GM21576 (cell line): Measurements from ENCODE around the gene ZNF519.
"Not testable (repeated sequence)": the region's sequence is repeated elsewhere in the genome, so short reads cannot be mapped to it uniquely, and the experiment has no call there.

ENCODE experiments used
- ATAC-seq: cut with Tn5 transposase; IDR thresholded peaks from one replicate; pipeline ENCODE4 v1.9.1; 2021; ENCODE audit warnings: mild to moderate bottlenecking, moderate library complexity; ENCODE audit not compliant: unreplicated experiment

The ZNF519 gene

DNA sequence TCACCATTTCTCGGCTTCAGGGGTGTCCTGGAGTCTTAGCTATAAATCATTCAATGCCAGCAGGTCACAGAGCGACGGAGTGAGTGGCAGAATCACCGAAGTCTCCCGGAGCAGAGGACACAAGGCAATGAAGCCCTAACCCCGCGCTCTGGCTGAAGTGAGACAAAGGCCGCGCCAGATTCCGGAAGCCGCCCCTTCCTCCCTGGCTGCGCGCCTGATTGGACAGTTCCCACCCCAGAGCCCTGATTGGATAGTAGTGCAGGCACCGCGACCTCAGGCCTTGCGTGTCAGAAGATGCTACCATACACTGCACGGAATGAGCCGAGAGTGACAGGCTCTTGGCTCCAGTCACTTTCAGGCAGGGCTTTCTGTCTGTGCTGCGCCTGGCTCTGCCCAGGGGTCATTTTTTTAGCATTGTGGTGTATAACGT, at the start of gene ZNF519:
TSS of gene ZNF519 (minus strand) at position 165 of the 430 bp plus-strand sequence. CDS start at position 7, 158 bp downstream.
- ATAC-seq, result peak; percentile 100

DNA sequence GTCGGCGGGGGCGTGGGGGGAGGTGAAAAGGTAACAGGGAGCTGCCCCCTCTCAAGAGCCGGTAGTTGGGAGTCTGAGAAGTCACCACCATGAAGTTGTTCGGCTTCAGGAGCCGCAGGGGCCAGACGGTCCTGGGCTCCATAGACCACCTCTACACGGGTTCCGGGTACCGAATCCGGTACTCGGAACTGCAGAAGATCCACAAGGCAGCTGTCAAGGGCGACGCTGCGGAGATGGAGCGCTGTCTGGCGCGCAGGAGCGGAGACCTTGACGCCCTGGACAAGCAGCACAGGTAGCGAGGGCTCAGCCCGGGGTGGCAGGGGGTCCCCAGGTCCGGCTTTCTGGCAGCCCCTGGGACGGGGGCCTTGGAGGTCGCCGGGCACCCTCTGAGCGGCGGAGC, 47.1 kb upstream of the ZNF519 start:
- ATAC-seq, result no peak

DNA sequence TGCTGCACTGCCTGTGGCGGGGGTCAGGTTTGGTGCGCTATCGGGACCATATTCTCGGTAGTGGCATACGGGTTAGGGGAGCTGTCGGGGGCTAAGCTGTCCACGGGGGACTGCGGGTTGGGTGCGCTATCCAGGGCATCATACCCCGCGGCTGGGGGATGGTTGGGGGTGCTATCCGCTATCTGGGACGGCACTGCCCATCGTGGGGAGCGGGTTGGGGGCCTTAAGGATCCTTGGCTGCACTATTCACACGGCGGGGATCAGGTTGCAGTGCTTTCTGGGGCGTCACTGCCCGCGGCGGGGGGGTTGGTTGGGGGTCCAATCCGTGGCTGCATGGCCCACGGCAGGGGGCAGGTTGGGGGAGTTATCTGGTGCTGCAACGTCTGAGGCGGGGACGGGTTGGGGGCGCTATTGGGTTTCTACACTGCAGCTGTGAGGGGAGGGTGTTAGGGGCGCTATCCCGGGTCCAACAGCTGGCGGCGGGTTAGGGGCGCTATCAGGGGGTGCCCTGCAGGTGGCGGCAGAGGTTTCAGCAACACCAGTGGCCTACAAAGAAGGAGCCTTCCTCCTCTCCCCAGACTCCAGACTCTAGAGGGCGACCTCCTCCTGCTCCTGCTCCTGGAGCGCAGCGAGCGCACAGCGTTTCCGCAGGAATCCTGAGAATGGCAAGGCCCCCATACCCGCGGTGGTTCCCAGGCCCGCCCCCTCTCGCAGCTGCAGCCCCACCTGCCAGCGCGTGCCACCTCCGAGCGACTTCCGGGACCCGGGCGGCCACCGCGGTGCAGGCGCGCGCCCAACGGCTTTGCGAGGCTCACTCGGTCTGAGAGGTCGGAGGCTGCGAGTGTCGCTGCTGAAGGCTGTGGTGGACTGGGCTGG, 46.3 kb upstream of the ZNF519 start:
- ATAC-seq, result peak; percentile 96

DNA sequence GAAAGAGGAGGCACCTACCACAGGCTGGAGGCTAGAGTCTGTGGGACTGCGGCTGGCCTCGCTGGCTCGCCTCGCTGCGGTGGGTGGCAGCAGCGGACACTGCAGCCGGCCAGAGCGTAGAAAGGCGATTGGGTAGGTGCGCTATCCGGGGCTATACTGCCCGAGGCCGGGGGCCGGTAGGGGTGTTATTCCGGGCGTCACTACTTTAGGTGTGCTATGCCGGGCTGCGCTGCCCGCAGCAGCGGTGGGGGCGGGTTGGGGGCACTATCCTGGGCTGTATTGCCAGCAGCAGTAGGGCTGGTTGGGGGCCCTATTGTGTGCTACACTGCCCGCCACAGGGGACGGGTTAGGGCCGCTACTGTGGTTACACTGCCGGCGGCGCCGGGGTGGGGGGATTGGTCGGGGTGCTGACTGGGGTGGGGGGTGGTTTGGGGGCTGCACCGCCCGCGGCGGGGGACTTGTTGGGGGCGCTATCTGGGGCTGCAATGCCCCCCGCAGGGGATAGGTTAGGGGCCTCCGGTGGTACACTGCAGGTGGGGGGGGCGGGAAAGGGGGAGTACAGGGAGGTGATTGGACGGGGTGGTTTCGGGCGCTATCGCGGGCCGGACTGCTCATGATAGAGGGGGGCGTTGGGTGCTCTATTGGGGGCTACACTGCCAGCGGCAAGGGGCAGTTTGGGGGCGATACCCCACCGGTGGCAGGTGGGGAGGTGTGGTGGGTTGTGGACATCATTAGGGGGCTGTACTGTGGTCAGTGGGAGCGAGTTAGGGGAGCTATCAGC, 45.5 kb upstream of the ZNF519 start:
- not testable (repeated sequence) for ATAC-seq

DNA sequence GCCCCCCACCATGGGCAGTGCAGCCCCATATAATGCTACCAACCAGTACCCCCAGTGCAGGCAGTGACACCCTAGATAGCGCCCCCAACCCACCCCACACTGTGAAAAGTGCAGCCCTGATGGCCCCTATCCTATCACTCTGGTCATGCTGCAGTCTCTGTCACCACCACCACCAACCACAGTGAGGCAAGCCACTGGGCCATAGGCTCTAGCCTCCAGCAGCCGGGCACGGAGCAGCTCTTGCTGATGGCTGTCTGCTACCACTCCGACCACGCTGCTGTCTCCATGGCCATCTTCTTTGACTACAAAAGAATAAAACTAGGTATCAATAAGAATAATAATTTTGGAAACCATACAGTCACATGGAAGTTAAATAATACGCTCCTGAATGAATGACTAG, 43.2 kb upstream of the ZNF519 start:
- not testable (repeated sequence) for ATAC-seq

DNA sequence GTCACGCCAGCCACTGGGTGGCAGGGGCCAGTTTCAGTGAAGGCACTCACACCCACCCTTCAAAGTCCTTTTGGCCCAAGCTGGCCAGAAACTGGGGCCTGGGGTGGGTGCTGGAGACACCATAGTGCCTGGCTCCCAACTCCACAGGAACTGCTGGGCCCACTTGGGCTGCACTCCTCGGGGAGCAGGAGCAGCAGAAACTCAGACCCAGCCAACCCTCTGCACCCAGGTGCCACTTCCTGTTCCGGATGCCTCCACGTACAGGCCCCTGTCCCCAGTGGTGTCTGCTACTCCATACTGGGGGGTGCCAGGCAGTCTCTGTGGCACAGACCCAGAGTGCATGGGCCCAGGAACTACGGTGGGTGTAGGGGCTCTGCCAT, 42.5 kb upstream of the ZNF519 start:
- ATAC-seq, result no peak

DNA sequence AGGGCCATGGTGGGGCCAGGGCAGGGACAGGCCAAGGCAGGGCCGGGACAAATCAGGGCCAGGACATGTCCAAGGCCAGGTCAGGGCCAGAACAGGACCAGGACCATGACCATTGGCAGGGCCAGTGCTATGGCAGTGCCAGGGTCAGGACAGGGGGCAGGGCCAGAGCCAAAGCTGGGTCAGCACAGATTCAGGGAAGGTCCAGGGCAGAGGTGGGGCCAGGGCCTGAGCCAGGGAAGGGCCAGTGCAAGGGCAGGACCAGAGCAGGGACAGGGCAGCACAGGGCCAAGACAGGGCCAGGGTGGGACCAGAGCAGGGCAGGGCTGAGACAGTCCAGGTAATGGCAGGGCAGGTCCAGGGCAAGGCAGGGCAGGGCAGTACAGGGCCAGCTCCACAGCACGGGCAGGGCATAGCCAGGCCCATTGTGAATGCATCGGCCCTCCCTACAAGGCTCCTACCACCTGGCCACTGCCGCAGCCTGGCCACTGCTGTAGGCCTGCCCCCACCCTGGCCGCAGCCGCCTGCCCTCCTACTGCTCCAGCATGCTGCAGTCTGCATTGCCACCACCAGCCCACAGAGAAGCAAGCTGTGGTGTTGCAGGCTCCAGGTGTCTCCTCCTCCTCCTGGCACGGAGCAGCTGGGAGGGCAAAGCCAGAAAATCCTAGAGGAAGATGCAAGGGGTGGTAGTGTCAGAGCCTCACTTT, 41.9 kb upstream of the ZNF519 start:
- not testable (repeated sequence) for ATAC-seq

DNA sequence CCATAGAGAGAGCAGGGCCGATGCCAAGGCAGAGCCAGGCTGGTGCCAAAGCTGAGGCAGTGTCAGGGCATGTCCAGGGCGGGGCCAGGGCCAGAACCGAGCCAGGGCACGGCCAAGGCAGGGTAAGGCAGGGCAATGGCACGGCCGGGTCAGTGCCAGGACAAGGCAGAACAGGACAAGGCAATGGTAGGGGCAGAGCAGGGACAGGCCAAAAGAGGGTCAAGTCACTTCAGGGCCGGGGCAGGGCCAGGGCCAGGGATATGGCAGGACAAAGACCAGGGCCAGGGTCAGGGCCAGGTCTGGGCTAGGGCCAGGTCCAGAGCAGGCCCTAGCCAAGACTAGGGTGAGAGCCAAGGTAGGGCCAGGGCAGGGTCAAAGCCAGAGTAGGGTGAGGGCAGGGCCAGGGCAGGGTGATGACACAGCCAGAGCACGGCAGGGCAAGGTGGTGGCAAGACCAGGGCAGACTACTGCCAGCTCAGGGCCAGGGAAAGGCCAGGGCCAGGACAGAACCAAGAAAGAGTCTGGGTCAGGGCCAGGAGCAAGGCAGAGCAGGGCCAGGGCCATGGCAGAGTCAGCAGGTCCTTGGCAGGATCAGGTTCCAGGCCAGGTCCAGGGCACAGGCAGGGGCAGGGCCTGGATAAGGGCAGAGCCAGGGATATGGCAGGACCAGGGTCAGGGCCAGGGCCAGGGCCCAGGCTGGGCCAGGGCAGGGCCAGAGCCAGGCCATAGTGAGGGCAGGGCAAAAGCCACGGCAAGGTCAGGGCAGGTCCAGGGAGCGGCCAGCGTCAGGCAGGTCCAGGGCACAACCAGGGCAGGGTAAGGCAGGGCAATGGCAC, 41.1 kb upstream of the ZNF519 start:
- not testable (repeated sequence) for ATAC-seq

DNA sequence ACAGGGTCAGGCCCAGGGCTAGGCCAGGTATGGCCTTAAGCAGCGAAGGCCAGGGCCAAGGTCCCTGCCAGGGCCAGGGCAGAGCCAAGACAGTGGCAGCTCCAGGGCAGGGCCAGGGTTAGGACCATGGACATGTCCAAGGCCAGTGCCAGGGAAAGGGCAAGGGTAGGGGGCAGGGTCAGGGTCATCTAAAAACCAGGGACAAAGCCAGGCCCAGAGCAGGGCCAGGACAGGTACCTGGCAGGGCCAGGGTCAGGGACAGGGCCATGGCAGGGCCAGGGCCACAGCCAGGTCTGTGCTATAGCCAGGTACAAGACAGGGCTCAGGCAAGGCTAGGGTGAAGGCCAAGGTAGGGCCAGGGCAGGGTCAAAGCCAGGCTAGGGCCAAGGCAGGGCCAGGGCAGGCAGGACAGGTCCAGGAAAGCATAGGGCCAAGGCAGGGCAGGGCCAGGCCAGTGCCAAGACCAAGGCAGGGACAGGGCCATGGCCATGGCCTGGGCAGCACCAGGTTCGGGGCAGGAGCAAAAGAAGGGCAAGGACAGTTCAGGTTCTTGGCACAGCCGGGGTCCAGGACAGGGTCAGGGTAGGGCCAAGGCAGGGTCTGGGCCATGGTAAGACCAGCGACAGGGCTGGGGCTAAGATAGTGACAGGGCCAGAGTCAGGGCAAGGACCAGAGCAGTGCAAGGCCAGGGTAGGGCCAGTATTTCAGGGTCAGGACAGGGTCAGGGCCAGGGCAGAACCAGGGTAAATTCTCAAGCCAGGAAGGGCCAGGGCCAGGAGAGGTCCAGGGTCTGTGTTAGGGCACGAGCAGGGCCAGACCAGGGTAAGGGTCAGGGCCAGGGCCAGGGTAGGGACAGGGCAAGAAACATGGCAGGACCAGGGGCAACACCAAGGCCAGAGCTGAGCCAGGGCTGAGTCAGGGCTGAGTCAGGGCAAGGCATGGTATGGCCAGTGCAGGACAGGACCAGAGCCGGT, 40.2 kb upstream of the ZNF519 start:
- not testable (repeated sequence) for ATAC-seq

DNA sequence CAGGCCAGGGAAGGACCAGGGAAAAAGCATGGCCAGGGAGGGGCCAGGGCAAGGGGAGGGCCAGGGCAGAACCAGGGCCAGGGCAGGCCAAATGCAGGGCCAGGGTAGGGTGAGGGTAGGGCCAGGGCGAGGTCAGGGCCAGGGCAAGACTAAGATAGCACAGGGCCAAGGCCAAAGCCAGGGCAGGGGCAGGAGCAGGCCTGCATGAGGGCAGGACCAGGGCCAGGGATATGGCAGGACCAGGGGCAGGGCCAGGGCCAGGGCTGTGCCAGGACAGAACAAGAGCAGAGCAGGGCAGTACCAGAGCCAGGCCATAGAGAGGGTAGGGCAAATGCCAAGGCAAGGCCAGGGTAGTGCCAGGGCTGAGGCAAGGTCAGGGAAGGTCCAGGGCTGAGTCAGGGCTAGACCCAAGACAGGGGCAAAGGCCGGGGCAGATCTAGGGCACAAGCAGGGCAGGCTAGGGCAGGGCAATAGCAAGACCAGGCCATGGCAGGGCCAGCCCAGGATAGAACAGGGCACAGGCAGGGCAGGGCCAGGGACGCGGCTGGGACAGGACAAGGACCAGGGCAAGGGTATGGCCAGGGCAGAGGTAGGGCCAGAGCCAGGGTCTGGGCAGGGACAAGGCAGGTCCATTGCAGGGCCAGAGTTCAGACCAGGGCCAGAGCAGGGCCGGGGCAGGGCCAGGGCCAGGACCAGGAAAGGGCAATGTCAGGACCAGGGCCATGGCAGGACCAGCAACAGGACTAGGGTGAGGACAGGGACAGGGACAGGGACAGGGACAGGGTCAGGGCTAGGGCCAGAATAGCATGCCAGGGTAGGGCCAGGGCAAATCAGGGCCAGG, 39.3 kb upstream of the ZNF519 start:
- ATAC-seq, result not testable (repeated sequence)

DNA sequence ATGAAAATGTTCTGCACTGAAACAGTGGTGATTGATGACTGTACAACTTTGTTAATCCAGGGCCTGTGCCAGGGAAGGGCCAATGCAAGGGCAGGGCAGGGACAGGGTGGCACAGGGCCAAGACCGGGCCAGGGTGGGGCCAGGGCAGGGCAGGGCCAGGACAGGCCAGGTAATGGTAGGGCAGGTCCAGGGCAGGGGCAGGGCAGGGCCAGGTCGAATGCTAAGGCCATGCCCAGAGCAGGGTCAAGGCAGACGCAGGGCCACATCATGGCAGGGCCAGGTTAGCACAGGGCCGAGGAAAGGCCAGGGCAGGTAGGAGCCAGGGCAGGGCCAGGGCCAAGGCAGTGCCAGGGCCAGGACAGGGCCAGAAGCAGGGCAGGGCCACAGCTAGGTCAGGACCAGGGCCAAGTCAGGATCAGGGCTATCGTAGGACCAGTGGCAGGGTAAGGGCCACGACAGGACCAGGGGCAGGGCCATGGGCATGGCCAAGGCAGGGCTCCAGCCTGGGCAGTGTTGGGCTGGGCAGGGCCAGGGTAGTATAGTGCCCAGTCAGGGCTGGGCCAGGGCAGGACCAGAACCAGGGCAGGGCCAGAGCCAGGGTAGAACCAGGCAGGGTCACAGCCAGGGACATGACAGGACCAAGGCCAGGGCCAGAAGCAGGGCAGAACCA, 38.3 kb upstream of the ZNF519 start:
- ATAC-seq, result not testable (repeated sequence)

DNA sequence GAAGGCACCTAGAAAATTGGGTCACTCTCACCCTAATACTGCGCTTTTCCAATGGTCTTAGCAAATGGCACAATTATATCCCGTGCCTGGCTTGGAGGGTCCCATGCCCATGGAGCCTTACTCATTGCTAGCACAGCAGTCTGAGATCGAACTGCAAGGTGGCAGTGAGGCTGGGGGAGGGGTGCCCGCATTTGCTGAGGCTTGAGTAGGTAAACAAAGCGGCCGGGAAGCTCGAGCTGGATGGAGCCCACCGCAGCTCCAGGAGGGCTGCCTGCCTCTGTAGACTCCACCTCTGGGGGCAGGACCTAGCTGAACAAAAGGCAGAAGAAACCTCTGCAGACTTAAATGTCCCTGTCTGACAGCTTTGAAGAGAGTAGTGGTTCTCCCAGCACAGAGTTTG, 30.7 kb upstream of the ZNF519 start:
- ATAC-seq, result not testable (repeated sequence)

DNA sequence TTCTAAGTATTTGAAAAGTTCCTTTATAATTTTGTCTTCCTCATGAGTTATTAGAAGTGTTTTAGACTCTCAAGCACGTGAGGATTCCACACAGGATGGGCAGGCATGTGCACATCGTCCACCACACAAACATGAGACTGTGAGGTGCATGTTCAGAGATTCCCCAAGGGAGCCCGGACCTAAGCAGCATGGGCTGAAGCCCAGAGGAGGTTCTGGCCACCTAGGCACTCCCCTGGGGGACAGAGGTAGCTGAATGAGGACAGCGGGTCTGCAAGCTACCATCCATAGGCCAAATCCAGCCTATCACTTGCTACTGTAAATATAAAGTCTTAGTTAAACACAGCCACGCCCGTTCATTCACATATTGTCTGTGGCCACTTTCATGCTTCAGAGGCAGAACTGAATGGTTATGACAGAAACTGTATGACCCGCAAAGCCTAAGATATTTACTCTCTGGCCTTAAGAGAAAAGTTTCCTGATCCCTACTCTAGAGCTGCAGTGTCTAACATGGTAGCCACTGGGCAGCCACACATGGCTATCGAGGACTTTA, 19.4 kb upstream of the ZNF519 start:
- not testable (repeated sequence) for ATAC-seq

DNA sequence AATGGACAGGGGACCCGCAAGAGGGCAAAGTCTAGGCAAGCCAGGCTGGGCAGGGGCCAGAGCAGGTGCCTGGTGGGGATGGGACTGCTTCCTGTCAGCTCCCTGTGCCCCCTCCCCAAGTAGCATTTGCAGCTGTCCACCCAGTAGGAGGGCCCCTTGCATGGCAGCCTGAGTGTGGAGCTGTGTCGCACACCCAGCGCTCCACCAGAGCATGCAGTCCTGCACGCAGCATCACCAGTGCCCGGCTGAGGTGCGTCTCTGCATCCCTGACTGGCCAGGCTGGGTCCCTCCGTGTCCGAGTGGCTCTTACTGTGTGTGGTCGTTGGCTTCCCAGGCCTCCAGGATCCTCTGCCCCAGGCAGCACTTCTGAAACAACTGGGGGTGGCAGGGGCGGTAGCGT, 18.5 kb upstream of the ZNF519 start:
- not testable (repeated sequence) for ATAC-seq

DNA sequence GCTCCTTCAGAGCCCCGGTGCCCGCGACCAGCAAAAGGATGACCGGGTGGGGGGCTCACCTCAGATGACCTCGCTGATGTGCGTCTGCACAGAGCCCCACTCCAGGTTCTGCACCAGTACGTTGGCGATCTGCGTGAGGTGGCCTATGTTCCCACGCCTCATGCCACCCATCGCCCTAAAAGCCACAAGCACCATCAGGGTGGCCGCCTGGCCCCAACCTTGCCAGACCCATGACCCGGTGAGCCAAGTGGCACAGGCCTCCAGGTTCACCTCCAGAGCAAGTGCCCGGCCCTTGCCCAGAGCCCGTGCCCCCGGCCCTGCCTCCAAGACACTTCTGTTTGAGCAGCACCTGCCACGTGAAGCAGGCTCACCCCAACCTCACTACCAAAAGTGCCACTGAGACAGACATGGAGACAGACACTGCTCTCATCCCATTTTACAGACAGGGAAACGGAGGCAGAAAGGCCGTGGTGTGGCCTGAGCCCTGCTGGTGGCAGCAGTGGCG, 17.7 kb upstream of the ZNF519 start:
- not testable (repeated sequence) for ATAC-seq

DNA sequence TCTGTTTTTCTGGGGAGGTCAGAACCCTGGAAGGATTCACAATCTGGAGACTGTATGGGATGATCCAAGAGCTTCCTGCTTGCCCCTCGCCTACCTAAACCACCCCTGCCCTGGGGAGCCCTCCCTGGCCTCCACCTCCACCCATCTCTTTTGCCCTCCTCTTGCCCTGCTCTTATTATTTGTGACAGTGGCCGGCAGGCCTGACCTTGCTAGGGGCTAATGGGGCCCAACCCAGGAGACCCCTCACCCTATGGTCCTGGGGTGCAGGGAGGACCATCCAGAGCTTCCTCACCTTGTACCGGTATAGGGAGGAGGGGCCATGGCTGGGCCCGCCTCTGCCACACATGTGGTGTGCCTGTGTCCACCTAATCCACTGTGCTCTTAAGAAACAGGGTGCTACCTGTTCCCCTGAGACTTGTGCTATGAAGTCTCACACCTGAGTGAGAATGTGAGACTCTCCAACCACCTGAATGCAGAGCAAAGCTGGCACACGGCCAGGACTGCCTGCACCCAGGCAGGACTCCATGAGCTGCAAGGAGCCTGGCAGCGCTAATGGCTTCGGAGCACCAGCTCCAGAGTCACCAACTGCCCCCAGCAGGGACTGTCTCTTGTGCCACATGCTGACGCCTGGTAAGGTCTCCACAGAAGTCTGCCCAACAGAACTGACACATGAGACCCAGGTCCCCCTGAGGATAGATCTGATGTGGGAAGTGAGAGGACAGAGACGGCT, 17.1 kb upstream of the ZNF519 start:
- not testable (repeated sequence) for ATAC-seq
